GM12878 (cell line): Measurements from ENCODE around the gene CTRB2. TPM values are rescaled to one million over a fixed set of nuclear protein-coding genes. Genes with fewer than 3 reads are reported as not detected.
"Not testable (repeated sequence)": the region's sequence is repeated elsewhere in the genome, so short reads cannot be mapped to it uniquely, and the experiment has no call there.

Experiments
- ATAC-seq: fragments of 200-7000 bp; cut with Tn5 transposase; 3 replicates; pipeline ENCODE4 v1.9.1; 2020; ENCODE audit warnings: mild to moderate bottlenecking, moderate library complexity
- BruUV-seq: library from RNA; stranded (reverse); fragments of 400-500 nt; replicated peaks from 2 replicates; lab custom pipeline; 2021; lab: Mats Ljungman, UMichigan
- CTCF ChIA-PET: fragments of 300-600 bp; sonication (Branson Sonifier 250); formaldehyde crosslinking; extraction: SDS; loops from one replicate; lab custom pipeline; 2021; ENCODE audit warnings: inconsistent platforms; lab: Yijun Ruan, JAX
- POLR2A ChIA-PET: fragments of 350-600 bp; formaldehyde crosslinking; extraction: SDS; loops from one replicate; lab custom pipeline; 2021; ENCODE audit warnings: inconsistent platforms; lab: Charles Lee
- RAD21 ChIA-PET: fragments of 300-600 bp; sonication (Branson Sonifier 250); formaldehyde crosslinking; loops from one replicate; lab custom pipeline; 2023; ENCODE audit warnings: antibody characterized with exemption; ENCODE audit not compliant: unreplicated experiment; lab: Charles Lee
- SMC1A ChIA-PET: fragments of 300-600 bp; sonication (Branson Sonifier 250); formaldehyde crosslinking; loops from one replicate; lab custom pipeline; 2023; ENCODE audit not compliant: unreplicated experiment, uncharacterized antibody; lab: Charles Lee
- DNase-seq: peaks from one replicate; pipeline ENCODE4 v3.0.0-alpha.2; 2011; ENCODE audit warnings: low read depth, low spot score
- FAIRE-seq: peaks from 3 replicates; lab custom pipeline; 2011; peaks lifted over from hg19 to GRCh38; lab: Jason Lieb, UNC
- H2AFZ ChIP-seq: 2 replicates; pipeline ENCODE4 v1.6.0; 2011; ENCODE audit warnings: low read depth, low read length, control low read depth; ENCODE audit not compliant: control insufficient read depth
- H3K27ac ChIP-seq: 2 replicates; pipeline ENCODE4 v1.5.1; 2011; ENCODE audit warnings: control low read depth; ENCODE audit not compliant: control insufficient read depth, insufficient read depth
- H3K27me3 ChIP-seq, 2 experiments: replicated peaks in 1 of 2; 2 replicates each; pipeline versions ENCODE4 v1.6.0 to v1.6.1; 2011; ENCODE audit warnings: low read length in 1 of 2; ENCODE audit not compliant: control insufficient read depth in 2 of 2, insufficient read depth in 2 of 2
- H3K36me3 ChIP-seq, 2 experiments: 2 replicates each; pipeline ENCODE4 v1.5.1; 2011; ENCODE audit warnings: low read length in 1 of 2; ENCODE audit not compliant: control insufficient read depth in 2 of 2, insufficient read depth in 2 of 2
- H3K4me1 ChIP-seq: 2 replicates; pipeline ENCODE4 v1.6.1; 2011; ENCODE audit warnings: mild to moderate bottlenecking, low read length, moderate library complexity, mixed read lengths; ENCODE audit not compliant: control insufficient read depth, insufficient read depth
- H3K4me2 ChIP-seq: 2 replicates; pipeline ENCODE4 v1.6.0; 2011; ENCODE audit warnings: control low read depth; ENCODE audit not compliant: control insufficient read depth, insufficient read depth
- H3K4me3 ChIP-seq: fragments of 200-600 bp; sonication (generic); 2 replicates; pipeline ENCODE4 v1.5.1; 2016
- H3K79me2 ChIP-seq: 2 replicates; pipeline ENCODE4 v1.6.0; 2011; ENCODE audit warnings: low read length; ENCODE audit not compliant: control insufficient read depth, insufficient read depth
- H3K9ac ChIP-seq: 2 replicates; pipeline ENCODE4 v1.8.0; 2011; ENCODE audit warnings: low read length, control low read depth, mixed read lengths; ENCODE audit not compliant: control insufficient read depth, insufficient read depth
- H3K9me3 ChIP-seq: replicated peaks from 3 replicates; pipeline ENCODE4 v1.5.1; 2011; ENCODE audit warnings: mild to moderate bottlenecking, low read length; ENCODE audit not compliant: control insufficient read depth, insufficient read depth
- H4K20me1 ChIP-seq: 2 replicates; pipeline ENCODE4 v1.6.0; 2011; ENCODE audit not compliant: control insufficient read depth, insufficient read depth
- CUX1 ChIP-seq: IDR thresholded peaks from 2 replicates; pipeline ENCODE4 v1.6.1; 2012; ENCODE audit warnings: improper control_type of control experiment, low read depth, low read length; ENCODE audit not compliant: insufficient replicate concordance
- IRF3 ChIP-seq: fragments of 450-650 bp; IDR thresholded peaks from 2 replicates; pipeline ENCODE4 v1.6.1; 2014; ENCODE audit warnings: mild to moderate bottlenecking
- MTA3 ChIP-seq: IDR thresholded peaks from 2 replicates; pipeline ENCODE4 v1.6.1; 2012; ENCODE audit warnings: low read length, inconsistent platforms, borderline replicate concordance
- NBN ChIP-seq: fragments of 450-650 bp; IDR thresholded peaks from 2 replicates; pipeline ENCODE4 v1.6.1; 2016
- RELB ChIP-seq: fragments of 450-650 bp; IDR thresholded peaks from 2 replicates; pipeline ENCODE4 v1.6.1; 2017; ENCODE audit warnings: low read depth, mild to moderate bottlenecking, moderate library complexity
- whole genome bisulfite sequencing: methylation state at CpG from one replicate; pipeline ENCODE4 v1.1.6; 2016; ENCODE audit warnings: low lambda C conversion rate; ENCODE audit not compliant: insufficient replicate concordance, insufficient coverage; ENCODE audit errors: missing lambda C conversion rate; 5-methylcytosine and 5-hydroxymethylcytosine counted together
- in situ Hi-C: fragments of 300-500 bp; cut with MboI; formaldehyde crosslinking; loops from 9 replicates; pipeline ENCODE4 v1.14.3; 2018; ENCODE audit warnings: mixed read lengths
- intact Hi-C: fragments of 100-400 bp; cut with micrococcal nuclease; formaldehyde crosslinking; loops from one replicate; pipeline ENCODE4 v1.14.2; 2022; ENCODE audit not compliant: unreplicated experiment
- polyA plus RNA-seq, 11 experiments: library from polyadenylated mRNA; depleted of rRNA in 4 of 11; unstranded in 6 of 11; stranded (reverse) in 5 of 11; fragments of >200 nt; fragmentation: Nextera tagmentation in 4 of 11; fragmentation: Illumina TruSeq in 1 of 11; extraction: Ambion mirVana in 4 of 11; extraction: Trizol in 1 of 11; gene quantifications; 1 replicate in 1 of 11; 2 replicates in 10 of 11; pipeline versions ENCODE4 v1.2.1 to v1.2.3, GENCODE V29; 2011 to 2016; ENCODE audit warnings: inconsistent platforms in 2 of 11, missing spikeins in 2 of 11, low read depth in 1 of 11
- total RNA-seq, 4 experiments: library from RNA; depleted of rRNA in 3 of 4; stranded (reverse); fragments of >200 nt in 3 of 4; fragmentation: Illumina TruSeq in 1 of 4; extraction: Trizol in 1 of 4; gene quantifications; 2 replicates each; pipeline versions ENCODE4 v1.2.1 to v1.2.3, GENCODE V29; 2013 to 2021

Gene CTRB2
- total and polyA plus RNA-seq, 10 of the 15 experiments (the other 5 are each of a cell fraction or from before 2014, with no cell fraction given), result 9.4 TPM; not detected in 9

- TF ChIP-seq MTA3 (no peak), IRF3 (no peak)
Measured at GRCh38 chr16:75225092-75225491, 18.1 kb upstream of the CTRB2 start (continued).

- ChIA-PET POLR2A (no interaction called here), SMC1A (no interaction called here), RAD21 (no interaction called here), CTCF (interaction anchor here (1.4 kb wide), 1 partner anchor 10 kb away, joined by 6 read pairs; no protein-coding TSS in a partner anchor)
- BruUV-seq, result no TSS peak
- DNase-seq (no peak), ATAC-seq (no peak), FAIRE-seq (no peak)
- Histone ChIP-seq H3K4me3 (no peak overlapping the region), H3K27ac (no peak overlapping the region), H3K4me1 (peaks cover 4% of the 10 kb centered on the region), H3K36me3 (no peaks in the 10 kb centered on the region), H3K9ac (no peak overlapping the region), H3K4me2 (no peak overlapping the region), H4K20me1 (no peaks in the 10 kb centered on the region), H3K27me3 (no peaks in the 10 kb centered on the region), H3K79me2 (no peaks in the 10 kb centered on the region), H2AFZ (no peak overlapping the region), H3K9me3 (no peaks in the 10 kb centered on the region)
- no peak for TF ChIP-seq RELB
- TF ChIP-seq CUX1, result no peak
- no peak for TF ChIP-seq NBN
- intact Hi-C loops, result no loop called here
- in situ Hi-C loops, result no loop called here
- 72% methylated on average over 20 of the region's 20 CpGs for WGBS
Measured at GRCh38 chr16:75224306-75225082, 17.5 kb upstream of the CTRB2 start.

GRCh38 chr16:75223129-75223528, 16.2 kb upstream of the CTRB2 start:
- H3K27me3 ChIP-seq, ATAC-seq, BruUV-seq, RAD21 ChIA-PET, FAIRE-seq, DNase-seq, H3K36me3 ChIP-seq, H3K9me3 ChIP-seq, SMC1A ChIA-PET, intact Hi-C loops, H2AFZ ChIP-seq, in situ Hi-C loops, H3K4me3 ChIP-seq, H3K27ac ChIP-seq, H4K20me1 ChIP-seq, CTCF ChIA-PET, H3K9ac ChIP-seq, H3K4me2 ChIP-seq, POLR2A ChIA-PET, H3K79me2 ChIP-seq: not testable (repeated sequence)
- WGBS, result 26% methylated on average over 9 of the region's 20 CpGs
- peaks cover 18% of the 10 kb centered on the region for H3K4me1 ChIP-seq
